AG04450 (cell line): ENCODE measurements around the gene GPR158. TPM values are rescaled to one million over a fixed set of nuclear protein-coding genes. Genes with fewer than 3 reads are reported as not detected.

ENCODE experiments used
- CTCF ChIA-PET: fragments of 300-600, 350-600 bp; formaldehyde crosslinking; extraction: SDS; loops from one replicate; lab custom pipeline; 2022; ENCODE audit warnings: antibody characterized with exemption, inconsistent platforms; lab: Charles Lee
- POLR2A ChIA-PET: fragments of 350-600 bp; formaldehyde crosslinking; extraction: SDS; loops from one replicate; lab custom pipeline; 2021; ENCODE audit warnings: antibody characterized with exemption, inconsistent platforms; lab: Yijun Ruan, JAX
- DNase-seq: peaks from one replicate; pipeline ENCODE4 v3.0.0-alpha.2; 2011; ENCODE audit warnings: low read depth, low spot score
- H3K27ac ChIP-seq: one replicate; pipeline ENCODE4 v1.5.1; 2012; ENCODE audit warnings: low read depth, low read length, control low read depth
- H3K27me3 ChIP-seq: one replicate; pipeline ENCODE4 v1.6.0; 2012; ENCODE audit warnings: low read length; ENCODE audit not compliant: control insufficient read depth, insufficient read depth
- H3K4me3 ChIP-seq: 2 replicates; pipeline ENCODE4 v1.5.1; 2011; ENCODE audit warnings: mild to moderate bottlenecking, low read depth, low read length, control low read depth
- H3K9me3 ChIP-seq: 2 replicates; pipeline ENCODE4 v1.5.1; 2012; ENCODE audit warnings: low read length; ENCODE audit not compliant: control insufficient read depth, insufficient read depth
- polyA plus RNA-seq: library from polyadenylated mRNA; depleted of rRNA; stranded (reverse); fragments of >200 nt; gene quantifications from 2 replicates; pipeline ENCODE4 v1.2.3, GENCODE V29; 2011
- TF ChIP-seq, protein P1 (sequence below): IDR thresholded peaks from 2 replicates; pipeline ENCODE4 v1.5.1; 2011; ENCODE audit warnings: low read depth, low read length, control low read depth, inconsistent platforms

Gene GPR158
- polyA plus RNA-seq, 1 experiment, result not detected

DNA sequence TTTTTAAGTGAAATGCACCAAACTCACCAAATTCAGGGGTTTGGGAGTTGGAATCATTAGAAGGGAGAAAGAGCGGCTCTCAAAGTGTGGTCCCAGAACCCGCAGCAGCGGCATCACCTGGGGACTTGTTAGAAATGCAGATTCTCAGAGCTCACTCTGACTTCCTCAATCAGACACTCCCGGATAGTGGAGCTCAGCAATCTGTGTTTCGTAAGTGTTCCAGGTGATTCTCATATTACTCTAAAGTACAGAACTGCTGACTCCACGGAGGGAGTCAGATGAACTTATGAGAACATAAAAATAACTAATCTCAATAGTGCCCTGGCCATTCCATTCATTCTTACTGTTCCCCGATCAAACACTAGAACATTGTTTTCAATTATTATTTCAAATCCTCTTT lies 400.5 kb downstream of the GPR158 start:
- Histone ChIP-seq H3K27me3 (no peaks in the 10 kb centered on the region), H3K27ac (no peak overlapping the region), H3K9me3 (no peaks in the 10 kb centered on the region; the same call in none of the 2 replicates), H3K4me3 (no peak overlapping the region)
- TF ChIP-seq, protein P1, sequence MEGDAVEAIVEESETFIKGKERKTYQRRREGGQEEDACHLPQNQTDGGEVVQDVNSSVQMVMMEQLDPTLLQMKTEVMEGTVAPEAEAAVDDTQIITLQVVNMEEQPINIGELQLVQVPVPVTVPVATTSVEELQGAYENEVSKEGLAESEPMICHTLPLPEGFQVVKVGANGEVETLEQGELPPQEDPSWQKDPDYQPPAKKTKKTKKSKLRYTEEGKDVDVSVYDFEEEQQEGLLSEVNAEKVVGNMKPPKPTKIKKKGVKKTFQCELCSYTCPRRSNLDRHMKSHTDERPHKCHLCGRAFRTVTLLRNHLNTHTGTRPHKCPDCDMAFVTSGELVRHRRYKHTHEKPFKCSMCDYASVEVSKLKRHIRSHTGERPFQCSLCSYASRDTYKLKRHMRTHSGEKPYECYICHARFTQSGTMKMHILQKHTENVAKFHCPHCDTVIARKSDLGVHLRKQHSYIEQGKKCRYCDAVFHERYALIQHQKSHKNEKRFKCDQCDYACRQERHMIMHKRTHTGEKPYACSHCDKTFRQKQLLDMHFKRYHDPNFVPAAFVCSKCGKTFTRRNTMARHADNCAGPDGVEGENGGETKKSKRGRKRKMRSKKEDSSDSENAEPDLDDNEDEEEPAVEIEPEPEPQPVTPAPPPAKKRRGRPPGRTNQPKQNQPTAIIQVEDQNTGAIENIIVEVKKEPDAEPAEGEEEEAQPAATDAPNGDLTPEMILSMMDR, result no peak
- DNase-seq, result no peak
- POLR2A ChIA-PET, result no interaction called here
- CTCF ChIA-PET, result no interaction called here

DNA sequence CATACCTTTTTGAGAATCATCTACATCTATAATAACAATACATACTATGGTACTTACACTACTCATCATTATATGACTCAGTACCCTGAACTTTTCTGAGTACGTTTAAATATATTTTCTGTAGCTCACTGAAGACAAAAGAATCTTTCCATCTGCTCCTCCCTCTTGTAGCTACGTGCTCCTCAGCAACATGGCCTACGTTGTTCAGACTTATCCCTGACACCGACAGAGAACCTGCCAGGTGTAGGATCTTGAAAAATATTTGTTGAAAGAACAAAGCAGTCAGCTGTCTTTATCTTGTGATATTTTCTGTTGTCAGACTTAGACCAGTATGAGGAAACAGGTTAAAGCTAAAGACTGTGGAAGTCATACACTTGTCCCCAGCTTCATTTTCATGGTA lies 403.3 kb downstream of the GPR158 start:
- CTCF ChIA-PET, result no interaction called here

GRCh38 chr10:25582961-25583360 lies 408.2 kb downstream of the GPR158 start:
- no peak overlapping the region for H3K27ac ChIP-seq
- no peaks in the 10 kb centered on the region for H3K27me3 ChIP-seq
- ChIA-PET POLR2A (no interaction called here), CTCF (no interaction called here)
- DNase-seq, result no peak
- no peak overlapping the region for H3K4me3 ChIP-seq
- H3K9me3 ChIP-seq, result peaks cover 18% of the 10 kb centered on the region
- TF ChIP-seq, protein P1, result no peak

More for the DNA sequence above, 403.3 kb downstream of the GPR158 start:
- H3K4me3 ChIP-seq, result no peak overlapping the region
- H3K27me3 ChIP-seq, result no peaks in the 10 kb centered on the region
- POLR2A ChIA-PET, result no interaction called here
- no peak for DNase-seq
- no peak overlapping the region for H3K27ac ChIP-seq
- H3K9me3 ChIP-seq, result peaks cover 7% of the 10 kb centered on the region
- TF ChIP-seq, protein P1, result no peak

- Histone ChIP-seq H3K27me3 (no peaks in the 10 kb centered on the region), H3K27ac (no peak overlapping the region), H3K4me3 (no peak overlapping the region), H3K9me3 (peaks cover 18% of the 10 kb centered on the region)
- ChIA-PET CTCF (no interaction called here), POLR2A (no interaction called here)
- no peak for DNase-seq
- TF ChIP-seq, protein P1, result no peak
These were observed 425.9 kb downstream of the GPR158 start for GRCh38 chr10:25600651-25601050.

GRCh38 chr10:25604591-25604990 lies 429.8 kb downstream of the GPR158 start:
- CTCF ChIA-PET, result no interaction called here
- DNase-seq, result no peak

More at GRCh38 chr10:25604591-25604990, 429.8 kb downstream of the GPR158 start:
- H3K27ac ChIP-seq, result no peak overlapping the region
- TF ChIP-seq, protein P1, result no peak
- no peaks in the 10 kb centered on the region for H3K27me3 ChIP-seq
- POLR2A ChIA-PET, result no interaction called here
- no peak overlapping the region for H3K4me3 ChIP-seq
- peaks cover 4% of the 10 kb centered on the region; the same call in 1 of the 2 replicates for H3K9me3 ChIP-seq
